SW 1271 (cell line): ENCODE data around the gene PPY.
"Not testable (repeated sequence)": the region's sequence is repeated elsewhere in the genome, so short reads cannot be mapped to it uniquely, and the experiment has no call there.

Experiments used
- DNase-seq, 2 experiments: peaks; one replicate each; lab custom pipeline; 2025; lab: John Stamatoyannopoulos, UW

The PPY gene

GRCh38 chr17:43942051-43942685 is at the start of gene PPY:
PPY (minus strand) TSS chr17:43942476; CDS start chr17:43941654, 822 bp downstream.
- DNase-seq: no peak

- no peak for DNase-seq
Measured at GRCh38 chr17:43988301-43988700, 46.0 kb upstream of the PPY start.

DNA sequence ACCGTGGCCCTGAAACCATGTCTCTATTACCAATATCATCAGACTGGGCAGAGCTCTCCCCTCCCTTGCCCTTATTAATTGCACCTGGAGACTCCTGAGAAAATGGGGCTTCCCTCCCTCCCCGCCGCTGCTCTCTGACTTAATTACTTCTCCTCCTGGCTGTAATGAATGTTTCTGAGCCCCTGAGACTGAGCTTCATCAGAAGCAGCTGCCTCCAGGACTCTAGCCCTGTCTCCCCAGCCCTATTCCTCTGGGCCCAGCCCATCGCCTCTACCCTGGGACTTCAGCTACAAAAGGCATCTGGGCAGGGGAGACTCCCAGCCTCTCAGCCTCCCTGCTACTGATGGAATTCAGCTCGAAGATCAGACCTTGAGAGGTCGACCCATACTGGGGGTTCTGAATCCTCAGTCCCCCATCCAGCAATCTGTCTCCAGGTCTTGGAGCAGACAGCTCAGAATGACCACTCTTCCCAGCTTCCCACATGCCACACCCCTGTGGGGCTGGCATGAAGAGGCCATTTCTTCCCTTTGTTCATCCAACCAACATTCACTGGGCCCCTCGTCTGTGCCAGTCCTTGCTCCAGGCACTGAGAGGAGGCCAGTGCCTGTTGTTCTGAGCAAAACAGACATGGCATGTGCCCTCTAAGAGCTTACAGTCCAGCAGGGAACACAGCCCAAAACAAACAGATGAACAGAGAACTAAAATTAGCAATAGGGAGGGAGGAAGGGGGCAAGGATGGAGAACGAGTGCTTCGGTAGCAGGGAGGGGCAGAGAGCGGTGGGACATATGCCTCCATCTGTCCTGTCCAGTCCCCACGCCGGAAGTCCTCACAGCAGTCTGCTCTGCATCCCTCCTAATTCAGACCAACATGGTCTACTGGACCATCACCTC is 45.1 kb upstream of the PPY start:
- no peak for DNase-seq

DNA sequence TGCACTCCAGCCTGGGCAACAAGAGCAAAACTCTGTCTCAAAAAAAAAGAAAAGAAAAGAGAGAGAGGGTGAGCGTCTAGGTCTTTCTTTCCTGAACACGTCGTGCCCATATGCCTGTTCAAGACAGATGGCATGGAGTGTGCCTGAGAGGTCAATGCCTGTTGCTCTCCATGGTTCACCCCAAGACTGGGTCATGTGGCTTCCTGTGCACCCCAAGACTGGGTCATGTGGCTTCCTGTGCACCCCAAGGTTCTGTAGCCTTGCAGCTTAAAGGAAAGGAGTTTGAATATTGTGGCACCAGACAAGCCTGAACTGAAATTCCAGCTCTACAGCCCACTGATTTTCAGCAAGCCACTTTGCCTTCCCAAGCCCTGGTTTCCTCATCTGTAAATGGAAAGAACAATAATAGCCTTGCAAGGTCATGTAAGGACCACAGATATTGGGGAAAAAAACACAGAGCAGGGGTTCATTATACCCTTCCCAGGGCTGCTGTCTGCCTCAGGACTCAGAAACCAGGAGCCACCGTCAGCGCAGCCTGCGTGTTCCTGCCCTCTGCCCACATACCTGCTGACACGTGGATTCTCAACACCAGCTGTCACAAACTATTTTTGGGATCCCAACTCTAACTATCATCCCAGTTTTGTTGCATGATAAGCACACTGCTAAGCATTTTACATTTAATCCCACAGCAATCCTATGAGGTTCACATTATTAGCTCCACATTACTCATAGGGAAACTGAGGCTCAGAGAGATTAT is 44.1 kb upstream of the PPY start:
- DNase-seq: no peak

- no peak for DNase-seq
Measured at GRCh38 chr17:43984521-43984920, 42.2 kb upstream of the PPY start.

DNA sequence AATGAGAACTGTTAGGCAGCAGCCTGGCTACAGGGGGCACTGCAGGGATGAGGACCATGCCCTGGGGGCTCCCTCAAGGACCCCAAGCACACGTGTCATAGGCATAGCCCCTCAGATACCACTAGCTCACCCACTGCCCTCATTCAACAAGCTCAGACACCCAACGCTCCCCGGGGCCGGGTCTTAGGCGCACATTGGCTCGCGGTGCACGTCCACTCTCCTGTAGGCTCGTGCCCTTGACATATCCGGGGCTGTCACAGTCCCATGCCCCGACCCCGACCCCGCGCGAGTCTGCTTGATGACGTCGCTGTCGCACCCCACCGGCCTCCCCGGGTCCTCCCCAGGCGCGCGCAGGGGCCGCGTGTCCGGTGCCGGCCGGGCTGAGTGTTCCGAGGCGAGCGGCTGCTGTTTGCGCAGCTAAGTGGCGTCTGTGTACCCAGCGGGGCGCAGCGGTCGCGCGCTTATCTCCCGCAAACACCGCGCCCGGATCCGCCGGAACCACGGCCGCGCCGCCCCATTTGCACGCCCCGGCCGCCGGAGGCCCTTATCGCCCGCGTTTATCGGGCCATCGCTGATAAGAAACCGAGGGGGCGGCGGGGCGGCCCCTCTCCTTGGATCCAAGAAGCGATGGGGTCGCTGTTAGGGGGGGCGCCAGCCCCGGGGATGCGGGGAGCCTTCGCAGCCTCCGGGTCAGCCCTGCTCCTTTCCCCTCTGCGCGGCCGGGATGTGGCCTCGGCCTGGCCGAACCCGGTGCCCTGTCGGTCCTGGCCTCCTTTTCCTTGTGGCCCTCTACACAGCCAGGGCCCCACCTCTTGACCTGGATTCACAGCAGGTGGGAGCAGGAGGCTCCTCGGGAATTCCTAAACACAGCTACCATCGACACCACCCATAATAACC is 41.5 kb upstream of the PPY start:
- no peak for DNase-seq

DNA sequence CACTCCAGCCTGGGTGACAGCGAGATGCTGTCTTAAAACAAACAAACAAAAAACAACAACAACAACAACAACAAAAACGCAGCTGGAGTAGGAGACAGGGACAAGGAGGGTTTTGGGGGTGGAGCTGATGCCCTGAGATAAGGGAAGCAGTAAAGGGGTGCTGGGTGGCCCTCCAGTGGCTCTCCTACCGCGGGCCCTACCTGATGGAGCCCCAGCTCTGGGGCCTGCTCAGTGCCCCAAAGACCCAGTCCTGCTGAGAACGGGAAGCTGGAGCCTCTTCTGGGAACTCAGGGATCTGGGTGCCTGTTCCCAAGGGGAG is 40.9 kb upstream of the PPY start:
- no peak for DNase-seq

DNA sequence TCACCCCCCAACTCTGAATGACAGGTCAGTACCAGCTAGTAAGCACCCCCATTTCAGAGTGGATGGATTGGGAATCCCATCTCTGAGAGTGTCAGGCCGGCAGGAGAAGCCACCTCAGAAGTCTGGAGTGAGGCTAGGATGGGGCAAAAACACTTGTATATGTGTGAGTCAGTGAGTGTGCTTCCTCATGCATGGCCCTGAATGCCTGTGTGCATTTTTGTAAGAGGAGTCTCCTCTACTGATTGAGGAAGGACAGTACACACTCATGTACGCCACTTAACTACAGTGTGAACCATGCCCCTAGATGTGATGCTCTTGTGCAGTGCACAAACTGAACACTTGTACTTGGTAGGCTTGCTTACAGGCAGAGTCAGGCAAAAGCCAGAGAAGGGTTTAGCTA is 39.9 kb upstream of the PPY start:
- DNase-seq: no peak

DNA sequence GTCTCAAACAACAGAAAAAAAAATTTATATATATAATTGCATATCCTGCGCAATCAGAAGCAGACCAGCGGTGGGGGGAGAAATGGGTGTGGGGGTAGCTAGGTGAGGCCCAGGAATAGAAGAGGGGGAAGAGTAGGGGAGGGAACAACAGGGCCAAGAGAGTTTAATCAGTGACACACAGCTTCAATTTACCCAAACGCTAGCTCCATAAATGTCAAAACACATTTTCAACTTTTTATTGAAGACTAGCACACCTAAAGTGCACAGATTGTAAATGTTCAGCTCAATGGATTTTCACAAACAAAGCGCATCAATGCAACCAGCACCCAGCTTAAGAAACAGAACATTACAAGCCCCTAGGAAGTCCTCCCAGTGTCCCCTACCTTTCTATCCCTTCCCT is 37.4 kb upstream of the PPY start:
- no peak for DNase-seq

- no peak for DNase-seq
Measured at GRCh38 chr17:43979011-43979410, 36.7 kb upstream of the PPY start.

DNA sequence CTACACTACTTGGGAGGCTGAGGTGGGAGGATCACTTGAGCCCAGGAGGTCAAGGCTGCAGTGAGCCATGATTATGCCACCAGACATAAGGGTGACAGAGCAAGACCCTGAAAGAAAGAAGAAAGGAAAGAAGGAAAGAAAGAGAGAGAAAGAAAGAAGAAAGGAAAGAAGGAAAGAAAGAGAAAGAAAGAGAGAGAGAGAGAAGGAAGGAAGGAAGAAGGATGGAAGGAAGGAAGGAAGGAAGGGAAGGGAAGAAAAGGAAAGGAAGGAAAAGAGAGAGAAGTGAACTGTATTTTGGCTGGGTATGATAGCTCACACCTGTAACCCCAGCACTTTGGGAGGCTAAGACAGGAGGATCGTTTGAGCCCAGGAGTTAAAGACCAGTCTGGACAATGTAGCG is 35.8 kb upstream of the PPY start:
- no peak for DNase-seq

DNA sequence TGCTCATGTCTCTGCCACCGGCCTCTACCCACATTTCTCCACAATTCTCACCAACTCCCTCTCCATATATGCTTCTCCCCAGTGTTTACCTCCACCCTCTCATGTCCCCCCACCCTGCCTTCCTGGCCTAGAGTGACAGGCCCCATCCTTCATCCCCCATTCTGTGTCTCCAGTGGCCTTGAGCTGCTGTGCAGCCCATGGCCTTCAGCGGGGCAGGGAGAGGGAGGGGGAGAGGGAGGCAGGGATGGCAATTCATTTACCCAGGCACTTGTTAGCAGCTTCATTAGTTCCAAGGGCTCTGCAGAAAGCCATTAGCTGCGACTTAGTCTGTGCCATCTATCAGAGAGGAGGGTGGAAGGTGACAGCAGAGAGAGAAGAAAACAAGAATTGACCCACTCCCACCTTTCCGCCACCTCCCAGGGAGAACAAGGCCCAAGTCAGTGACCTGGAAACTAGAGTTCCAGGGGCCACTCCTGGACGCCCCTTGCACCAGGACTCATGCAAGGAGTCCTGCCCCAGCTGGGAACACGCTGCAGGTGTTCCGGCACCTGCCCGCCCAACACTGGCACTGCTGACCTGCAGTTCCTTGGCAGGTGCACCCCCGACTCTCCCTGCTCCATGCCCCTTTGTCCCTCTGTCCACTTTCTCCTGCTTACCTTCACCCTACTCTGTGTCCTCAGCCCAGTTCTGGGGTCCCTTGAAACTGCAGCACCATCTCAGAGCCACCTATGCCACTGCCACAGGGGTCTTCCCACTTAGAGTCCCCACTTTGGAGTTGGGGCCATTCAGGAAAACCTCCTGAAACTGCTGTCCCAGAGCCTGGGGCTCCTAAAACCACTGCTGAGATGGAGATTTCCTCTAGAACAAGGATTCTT is 34.9 kb upstream of the PPY start:
- DNase-seq: no peak

GRCh38 chr17:43975898-43976297 is 33.6 kb upstream of the PPY start:
- no peak for DNase-seq

- no peak for DNase-seq
Measured at GRCh38 chr17:43974382-43975266, 32.3 kb upstream of the PPY start.

DNA sequence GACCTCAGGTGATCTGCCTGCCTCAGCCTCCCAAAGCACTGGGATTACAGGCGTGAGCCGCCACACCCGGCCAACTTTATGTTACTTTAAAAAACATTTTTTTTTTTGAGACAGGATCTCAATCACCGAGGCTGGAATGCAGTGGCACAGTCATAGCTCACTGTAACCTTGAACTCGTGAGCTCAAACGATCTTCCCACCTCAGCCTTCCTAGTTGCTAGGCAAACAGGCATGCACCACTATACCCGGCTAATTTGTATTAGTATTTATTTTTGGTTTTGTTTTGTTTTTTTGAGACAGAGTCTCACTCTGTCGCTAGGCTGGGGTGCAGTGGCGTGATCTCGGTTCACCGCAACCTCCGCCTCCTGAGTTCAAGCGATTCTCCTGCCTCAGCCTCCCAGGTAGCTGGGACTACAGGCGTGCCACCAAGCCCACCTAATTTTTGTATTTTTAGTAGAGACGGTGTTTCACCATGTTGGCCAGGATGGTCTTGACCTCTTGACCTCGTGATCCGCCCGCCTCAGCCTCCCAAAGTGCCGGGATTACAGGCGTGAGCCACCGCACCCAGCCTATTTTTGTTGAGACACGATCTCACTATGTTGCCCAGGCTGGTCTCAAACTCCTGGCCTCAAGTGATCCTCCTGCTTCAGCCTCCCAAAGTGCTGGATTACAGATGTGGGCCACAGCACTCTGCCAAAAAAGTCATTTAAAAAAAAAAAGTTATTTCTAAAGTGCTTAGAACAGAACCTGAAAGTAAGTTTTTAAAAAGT is 30.4 kb upstream of the PPY start:
- not testable (repeated sequence) for DNase-seq

GRCh38 chr17:43971436-43971835 is 29.2 kb upstream of the PPY start:
- not testable (repeated sequence) for DNase-seq

- no peak for DNase-seq
Measured at GRCh38 chr17:43970366-43970765, 28.1 kb upstream of the PPY start.

DNA sequence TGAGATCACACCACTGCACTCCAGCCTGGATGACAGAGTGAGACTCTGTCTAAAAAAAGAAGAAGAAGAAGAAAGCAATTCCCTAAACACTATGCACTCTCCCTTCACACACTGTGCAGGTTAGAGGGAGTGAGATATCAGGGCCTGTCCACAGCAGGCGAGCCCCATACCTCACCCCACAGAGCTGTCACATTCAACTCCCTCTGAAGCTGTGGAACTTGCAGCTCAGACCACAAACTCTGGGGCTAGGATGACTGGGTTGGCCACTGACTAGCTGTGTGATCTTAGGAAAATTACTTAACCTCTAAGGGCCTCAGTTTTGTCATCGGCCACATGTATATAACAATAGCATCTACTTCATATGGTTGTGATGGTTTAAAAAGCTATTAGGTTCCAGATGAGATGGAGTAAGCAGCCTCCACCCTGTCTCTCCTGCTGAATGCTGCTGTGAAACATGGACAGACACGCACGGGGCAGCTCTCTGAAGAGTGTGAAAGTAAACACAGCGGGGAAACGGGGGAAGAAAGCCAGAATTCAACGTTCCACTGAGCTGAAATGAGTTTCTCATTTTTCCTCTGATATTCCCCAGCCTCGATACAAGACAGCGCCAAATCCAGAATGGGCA is 25.1 kb upstream of the PPY start:
- DNase-seq: no peak

DNA sequence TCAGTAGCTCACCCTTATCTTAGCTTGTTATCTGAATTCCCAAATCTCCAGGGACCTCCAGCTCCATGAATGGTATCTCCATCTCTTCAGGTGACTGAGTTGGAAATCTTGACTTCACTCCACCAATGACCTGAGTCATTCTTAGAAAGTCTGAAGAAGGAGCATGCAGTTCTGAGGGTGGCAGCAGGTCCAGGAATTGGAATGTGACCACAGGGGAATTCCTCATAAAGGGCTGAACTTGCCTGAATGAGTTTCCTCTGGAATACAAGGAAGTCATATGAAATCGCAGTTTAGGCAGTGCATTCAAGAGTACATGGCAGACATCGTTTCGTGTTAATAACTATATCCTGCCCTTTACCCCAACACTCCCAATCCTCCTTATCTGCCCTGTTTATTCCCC is 24.0 kb upstream of the PPY start:
- no peak for DNase-seq
